H1 (cell line): ENCODE measurements around the gene SIT1. TPM values are rescaled to one million over a fixed set of nuclear protein-coding genes. Genes with fewer than 3 reads are reported as not detected.

Experiments used
- CTCF ChIA-PET: fragments of 300-600 bp; sonication (Branson Sonifier 250); formaldehyde crosslinking; loops from one replicate; lab custom pipeline; 2021; ENCODE audit not compliant: partially characterized antibody; lab: Charles Lee
- POLR2A ChIA-PET: fragments of 300-600 bp; sonication (Branson Sonifier 250); formaldehyde crosslinking; loops from one replicate; lab custom pipeline; 2021; ENCODE audit warnings: inconsistent platforms; ENCODE audit not compliant: partially characterized antibody; lab: Charles Lee
- DNase-seq, 2 experiments: peaks; one replicate each; pipeline versions ENCODE4 v3.0.0 to v3.0.0-alpha.2; 2010 to 2022; ENCODE audit warnings: low spot score in 2 of 2, low read depth in 1 of 2, mixed read lengths in 1 of 2
- FAIRE-seq: peaks from 2 replicates; lab custom pipeline; 2011; peaks lifted over from hg19 to GRCh38; lab: Jason Lieb, UNC
- H2AFZ ChIP-seq: 2 replicates; pipeline ENCODE4 v1.8.1; 2012; ENCODE audit warnings: low read length, inconsistent platforms
- H2AK5ac ChIP-seq: 2 replicates; pipeline ENCODE4 v1.6.1; 2013; ENCODE audit warnings: low read depth, low read length
- H2BK120ac ChIP-seq: replicated peaks from 2 replicates; pipeline ENCODE3; 2013; ENCODE audit warnings: low read depth, low read length, inconsistent platforms
- H2BK12ac ChIP-seq: 2 replicates; pipeline ENCODE4 v1.6.1; 2013; ENCODE audit warnings: low read depth, low read length
- H2BK15ac ChIP-seq: 2 replicates; pipeline ENCODE4 v1.6.1; 2013; ENCODE audit warnings: low read length
- H2BK20ac ChIP-seq: 2 replicates; pipeline ENCODE4 v1.6.1; 2013; ENCODE audit warnings: low read length
- H2BK5ac ChIP-seq: 2 replicates; pipeline ENCODE4 v1.6.1; 2013; ENCODE audit warnings: low read depth, low read length
- H3K14ac ChIP-seq: 2 replicates; pipeline ENCODE4 v1.6.1; 2013; ENCODE audit warnings: inconsistent platforms; ENCODE audit not compliant: insufficient read length
- H3K18ac ChIP-seq: 2 replicates; pipeline ENCODE4 v1.6.1; 2013; ENCODE audit warnings: low read length; ENCODE audit errors: extremely low read depth
- H3K23ac ChIP-seq: 2 replicates; pipeline ENCODE4 v1.6.1; 2013; ENCODE audit warnings: inconsistent platforms; ENCODE audit not compliant: insufficient read length
- H3K23me2 ChIP-seq: 2 replicates; pipeline ENCODE4 v1.6.1; 2013; ENCODE audit warnings: low read depth, low read length
- H3K27ac ChIP-seq: 2 replicates; pipeline ENCODE4 v1.6.1; 2011; ENCODE audit warnings: low read depth, low read length, inconsistent platforms
- H3K27me3 ChIP-seq, 4 experiments: replicated peaks in 1 of 4; 1 replicate in 1 of 4; 2 replicates in 3 of 4; pipeline versions ENCODE4 v1.6.1 to v1.8.1; 2011 to 2013; ENCODE audit warnings: low read length in 3 of 4, mild to moderate bottlenecking in 3 of 4, inconsistent platforms in 2 of 4, mixed read lengths in 2 of 4, moderate library complexity in 1 of 4; ENCODE audit not compliant: control insufficient read depth in 3 of 4, insufficient read depth in 3 of 4; ENCODE audit errors: extremely low read depth in 1 of 4
- H3K36me3 ChIP-seq, 4 experiments: 2 replicates each; pipeline versions ENCODE4 v1.6.1 to v1.8.1; 2011 to 2013; ENCODE audit warnings: mild to moderate bottlenecking in 4 of 4, low read length in 3 of 4, moderate library complexity in 2 of 4, control low read depth in 1 of 4, inconsistent platforms in 1 of 4; ENCODE audit not compliant: insufficient read depth in 4 of 4, control insufficient read depth in 2 of 4
- H3K4ac ChIP-seq: replicated peaks from 2 replicates; pipeline ENCODE3; 2013; ENCODE audit warnings: low read length, low read depth, mixed read lengths, inconsistent platforms; ENCODE audit not compliant: insufficient read length
- H3K4me1 ChIP-seq, 4 experiments: replicated peaks in 1 of 4; 1 replicate in 1 of 4; 2 replicates in 3 of 4; pipeline versions ENCODE4 v1.6.1 to v1.8.1; 2011 to 2013; ENCODE audit warnings: low read length in 3 of 4, inconsistent platforms in 2 of 4, mixed read lengths in 1 of 4; ENCODE audit not compliant: insufficient read depth in 4 of 4, control insufficient read depth in 3 of 4
- H3K4me2 ChIP-seq, 2 experiments: 2 replicates each; pipeline versions ENCODE4 v1.6.1 to v1.8.1; 2011 to 2013; ENCODE audit warnings: low read depth in 2 of 2, low read length in 2 of 2, control low read depth in 1 of 2, inconsistent platforms in 1 of 2, mild to moderate bottlenecking in 1 of 2; ENCODE audit not compliant: insufficient read depth in 1 of 2
- H3K4me3 ChIP-seq, 4 experiments: fragments of 200-600, 300-600 bp in 1 of 4; sonication (generic), shearing (Covaris generic), sonication (Bioruptor Twin) in 1 of 4; 2 replicates each; pipeline versions ENCODE4 v1.5.1 to v1.8.1; 2011 to 2016; ENCODE audit warnings: low read length in 4 of 4, low read depth in 3 of 4, control low read depth in 2 of 4, inconsistent platforms in 2 of 4, mild to moderate bottlenecking in 2 of 4, mixed read lengths in 1 of 4, moderate library complexity in 1 of 4; ENCODE audit not compliant: insufficient read depth in 2 of 4; ENCODE audit errors: extremely low read depth in 1 of 4
- H3K56ac ChIP-seq: replicated peaks from 2 replicates; pipeline ENCODE3; 2013; ENCODE audit warnings: low read depth, mild to moderate bottlenecking, mixed read lengths, low read length, inconsistent platforms; ENCODE audit not compliant: insufficient read length
- H3K79me1 ChIP-seq: 2 replicates; pipeline ENCODE4 v1.6.1; 2013; ENCODE audit warnings: low read depth, low read length, control low read depth
- H3K79me2 ChIP-seq, 2 experiments: 2 replicates each; pipeline versions ENCODE4 v1.6.1 to v1.8.1; 2012 to 2013; ENCODE audit warnings: low read length in 2 of 2, mild to moderate bottlenecking in 2 of 2, inconsistent platforms in 1 of 2; ENCODE audit not compliant: insufficient read depth in 2 of 2, control insufficient read depth in 1 of 2
- H3K9ac ChIP-seq, 4 experiments: replicated peaks in 1 of 4; 1 replicate in 1 of 4; 2 replicates in 3 of 4; pipeline versions ENCODE4 v1.6.1 to v1.8.1; 2011 to 2013; ENCODE audit warnings: low read depth in 3 of 4, low read length in 3 of 4, control low read depth in 2 of 4, mild to moderate bottlenecking in 2 of 4, moderate library complexity in 2 of 4, inconsistent platforms in 1 of 4; ENCODE audit errors: extremely low read depth in 1 of 4
- H3K9me3 ChIP-seq, 2 experiments: 2 replicates each; pipeline versions ENCODE4 v1.6.1 to v1.8.1; 2012 to 2013; ENCODE audit warnings: mild to moderate bottlenecking in 2 of 2, moderate library complexity in 2 of 2, control low read depth in 1 of 2, inconsistent platforms in 1 of 2, low read depth in 1 of 2, low read length in 1 of 2, mixed read lengths in 1 of 2; ENCODE audit not compliant: insufficient read depth in 2 of 2
- H4K20me1 ChIP-seq, 2 experiments: replicated peaks in 1 of 2; 2 replicates each; pipeline versions ENCODE3 to v1.8.1; 2011 to 2013; ENCODE audit warnings: inconsistent platforms in 2 of 2, low read length in 2 of 2, mild to moderate bottlenecking in 1 of 2; ENCODE audit not compliant: insufficient read depth in 2 of 2, control insufficient read depth in 1 of 2
- H4K5ac ChIP-seq: 2 replicates; pipeline ENCODE4 v1.6.1; 2013; ENCODE audit warnings: low read length, low read depth, mixed read lengths, inconsistent platforms; ENCODE audit not compliant: insufficient read length
- H4K8ac ChIP-seq: 2 replicates; pipeline ENCODE4 v1.8.0; 2013; ENCODE audit warnings: mild to moderate bottlenecking, moderate library complexity, low read length, inconsistent platforms; ENCODE audit not compliant: insufficient read depth; ENCODE audit errors: extremely low read depth
- H4K91ac ChIP-seq: replicated peaks from 2 replicates; pipeline ENCODE3; 2013; ENCODE audit warnings: low read length, mixed read lengths, inconsistent platforms; ENCODE audit not compliant: insufficient read length
- BACH1 ChIP-seq: IDR thresholded peaks from 2 replicates; pipeline ENCODE4 v1.6.1; 2012; ENCODE audit warnings: low read length, improper control_type of control experiment
- CREB1 ChIP-seq: IDR thresholded peaks from 2 replicates; pipeline ENCODE4 v1.6.1; 2012; ENCODE audit warnings: inconsistent platforms
- FOSL1 ChIP-seq: IDR thresholded peaks from 2 replicates; pipeline ENCODE4 v1.6.1; 2011; ENCODE audit warnings: mild to moderate bottlenecking, low read depth, low read length, moderate library complexity; ENCODE audit not compliant: insufficient read depth
- NANOG ChIP-seq: IDR thresholded peaks from 2 replicates; pipeline ENCODE4 v1.6.1; 2011; ENCODE audit warnings: low read length, low read depth, mild to moderate bottlenecking, inconsistent platforms; ENCODE audit not compliant: insufficient read depth, poor library complexity, severe bottlenecking
- NRF1 ChIP-seq: IDR thresholded peaks from 2 replicates; pipeline ENCODE4 v1.6.1; 2011; ENCODE audit warnings: mild to moderate bottlenecking, low read depth, low read length, improper control_type of control experiment
- PHF8 ChIP-seq: fragments of 200-600 bp; sonication (generic); conservative IDR thresholded peaks from 2 replicates; pipeline ENCODE4 v1.7.1; 2012; ENCODE audit warnings: low read depth, mild to moderate bottlenecking, inconsistent platforms, low read length, moderate library complexity
- RXRA ChIP-seq: IDR thresholded peaks from 2 replicates; pipeline ENCODE4 v1.6.1; 2011; ENCODE audit warnings: low read depth, mild to moderate bottlenecking, low read length, moderate library complexity; ENCODE audit not compliant: insufficient read depth
- TAF1 ChIP-seq: IDR thresholded peaks from 2 replicates; pipeline ENCODE4 v1.6.1; 2011; ENCODE audit warnings: mild to moderate bottlenecking, low read depth, low read length
- WGBS, 2 experiments: shearing (Covaris generic) in 1 of 2; methylation state at CpG; one replicate each; pipeline versions ENCODE4 v1.1.6 to v1.1.7; 2013 to 2015; ENCODE audit warnings: low lambda C conversion rate in 2 of 2, mixed read lengths in 2 of 2, inconsistent platforms in 1 of 2, low coverage in 1 of 2, missing lambda C conversion rate in 1 of 2; ENCODE audit not compliant: insufficient replicate concordance in 2 of 2, insufficient coverage in 1 of 2, insufficient read length in 1 of 2; ENCODE audit errors: extremely low coverage in 1 of 2, missing lambda C conversion rate in 1 of 2; 5-methylcytosine and 5-hydroxymethylcytosine counted together
- polyA plus RNA-seq, 7 experiments: library from polyadenylated mRNA; depleted of rRNA in 3 of 7; stranded (reverse) in 5 of 7; unstranded in 2 of 7; fragments of >200 nt in 5 of 7; fragments of 200-250 nt in 2 of 7; gene quantifications; 1 replicate in 5 of 7; 2 replicates in 1 of 7; 4 replicates in 1 of 7; pipeline versions ENCODE4 v1.2.1 to v1.2.3, GENCODE V29; 2011 to 2013; ENCODE audit warnings: missing spikeins in 2 of 7, mixed read lengths in 2 of 7
- total RNA-seq: library from RNA; stranded (reverse); fragmentation: NEBNext Ultra II Directional; extraction: Animal tissue kit (Norgen Biotek cat#: 25700); gene quantifications from 2 replicates; pipeline ENCODE4 v1.2.1, GENCODE V29; 2021
- TF ChIP-seq, protein P1 (sequence below): IDR thresholded peaks from 2 replicates; pipeline ENCODE4 v1.6.1; 2012; ENCODE audit warnings: low read length, inconsistent platforms

Gene SIT1
- total and polyA plus RNA-seq, 2 of the 8 experiments (the other 6 are each of a cell fraction or from before 2014, with no cell fraction given): 8.2 to 12.8 TPM

DNA sequence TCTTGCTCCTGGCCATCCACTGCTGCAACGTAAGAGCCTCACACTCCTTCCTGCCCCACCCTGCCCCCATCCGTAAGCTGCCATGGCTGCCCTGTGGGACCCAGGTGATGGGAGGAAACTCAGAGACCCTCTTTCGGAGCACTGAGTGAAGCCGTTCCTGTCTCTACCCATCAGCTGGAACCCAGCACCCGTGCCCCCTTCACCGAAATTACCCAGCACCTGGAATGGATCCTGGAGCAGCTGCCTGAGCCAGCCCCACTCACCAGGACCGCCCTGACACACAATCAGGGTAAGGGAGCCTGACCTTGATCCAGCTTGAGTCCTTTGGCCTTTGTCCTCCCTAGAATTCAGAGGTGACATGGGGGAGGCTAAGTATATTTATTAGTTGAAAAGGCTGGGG, 42.5 kb downstream of the SIT1 start:
- H4K91ac ChIP-seq: no peak overlapping the region
- H2AFZ ChIP-seq: no peak overlapping the region
- no peaks in the 10 kb centered on the region for H3K27me3 ChIP-seq
- FAIRE-seq (no peak), DNase-seq (no peak)
- no peak overlapping the region for H2BK15ac ChIP-seq
- H2BK12ac ChIP-seq: no peak overlapping the region
- H3K23me2 ChIP-seq: peaks cover 13% of the 10 kb centered on the region
- H3K18ac ChIP-seq: no peak overlapping the region
- no peak overlapping the region for H4K5ac ChIP-seq
- no peak overlapping the region for H3K9ac ChIP-seq
- peaks cover 0 to 15% of the 10 kb centered on the region in 2 experiments for H4K20me1 ChIP-seq
- H2BK20ac ChIP-seq: no peak overlapping the region
- no peak overlapping the region for H3K4me3 ChIP-seq
- no peak overlapping the region for H3K14ac ChIP-seq
- H3K56ac ChIP-seq: no peak overlapping the region
- no peak overlapping the region for H3K23ac ChIP-seq
- H2AK5ac ChIP-seq: no peak overlapping the region
- H3K27ac ChIP-seq: no peak overlapping the region
- no peak overlapping the region for H3K4ac ChIP-seq
- 91% methylated on average over 7 of the region's 7 CpGs; no CpG with 5 or more reads in 1 of the 2 experiments for WGBS, 2 experiments
- no peaks in the 10 kb centered on the region for H3K79me1 ChIP-seq
- no peak overlapping the region for H2BK5ac ChIP-seq
- H3K79me2 ChIP-seq: peaks cover 0 to 2% of the 10 kb centered on the region in 2 experiments; a peak in 1 of 4 replicates
- peaks cover 0 to 3% (median under 1%) of the 10 kb centered on the region in 4 experiments; a peak in 4 of 7 replicates for H3K4me1 ChIP-seq
- H3K4me2 ChIP-seq: no peak overlapping the region
- H4K8ac ChIP-seq: no peak overlapping the region
- ChIA-PET CTCF (interaction anchor here (0.5 to 6.1 kb wide), 9 partner anchors 15 to 174 kb away, joined by 3 to 47 read pairs (median 5); partner anchors contain the start of genes ARHGEF39, CCDC107 and RMRP), POLR2A (interaction anchor here (0.6 to 1.0 kb wide), 3 partner anchors 8 to 441 kb away, joined by 3 read pairs; no protein-coding TSS in a partner anchor)
- H3K9me3 ChIP-seq: no peaks in the 10 kb centered on the region
- H3K36me3 ChIP-seq: peaks cover 3 to 12% (median 9%) of the 10 kb centered on the region in 4 experiments; a peak in 5 of 8 replicates
- no peak overlapping the region for H2BK120ac ChIP-seq
- no peak for TF ChIP-seq CREB1
- no peak for TF ChIP-seq RXRA
- TF ChIP-seq NANOG: no peak
- no peak for TF ChIP-seq FOSL1
- TF ChIP-seq BACH1: no peak
- no peak for TF ChIP-seq PHF8
- TF ChIP-seq, protein P1, sequence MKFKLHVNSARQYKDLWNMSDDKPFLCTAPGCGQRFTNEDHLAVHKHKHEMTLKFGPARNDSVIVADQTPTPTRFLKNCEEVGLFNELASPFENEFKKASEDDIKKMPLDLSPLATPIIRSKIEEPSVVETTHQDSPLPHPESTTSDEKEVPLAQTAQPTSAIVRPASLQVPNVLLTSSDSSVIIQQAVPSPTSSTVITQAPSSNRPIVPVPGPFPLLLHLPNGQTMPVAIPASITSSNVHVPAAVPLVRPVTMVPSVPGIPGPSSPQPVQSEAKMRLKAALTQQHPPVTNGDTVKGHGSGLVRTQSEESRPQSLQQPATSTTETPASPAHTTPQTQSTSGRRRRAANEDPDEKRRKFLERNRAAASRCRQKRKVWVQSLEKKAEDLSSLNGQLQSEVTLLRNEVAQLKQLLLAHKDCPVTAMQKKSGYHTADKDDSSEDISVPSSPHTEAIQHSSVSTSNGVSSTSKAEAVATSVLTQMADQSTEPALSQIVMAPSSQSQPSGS: no peak
- TF ChIP-seq NRF1: no peak
- TF ChIP-seq TAF1: no peak
